Stimulated activated CD4-positive, alpha-beta T cell treated with anti-CD3 and anti-CD28 coated beads, Interleukin-4, amount 100 ng/mL, for 1 hour (primary cell): Measurements from ENCODE around the gene GET4.
A peak's percentile ranks its signal among the peaks of the same experiment; 100 is the strongest.
"Not testable (repeated sequence)": the region's sequence is repeated elsewhere in the genome, so short reads cannot be mapped to it uniquely, and the experiment has no call there.

Experiments
- DNase-seq: peaks from one replicate; pipeline ENCODE4 v3.0.0-alpha.2; 2020

Gene GET4

DNA sequence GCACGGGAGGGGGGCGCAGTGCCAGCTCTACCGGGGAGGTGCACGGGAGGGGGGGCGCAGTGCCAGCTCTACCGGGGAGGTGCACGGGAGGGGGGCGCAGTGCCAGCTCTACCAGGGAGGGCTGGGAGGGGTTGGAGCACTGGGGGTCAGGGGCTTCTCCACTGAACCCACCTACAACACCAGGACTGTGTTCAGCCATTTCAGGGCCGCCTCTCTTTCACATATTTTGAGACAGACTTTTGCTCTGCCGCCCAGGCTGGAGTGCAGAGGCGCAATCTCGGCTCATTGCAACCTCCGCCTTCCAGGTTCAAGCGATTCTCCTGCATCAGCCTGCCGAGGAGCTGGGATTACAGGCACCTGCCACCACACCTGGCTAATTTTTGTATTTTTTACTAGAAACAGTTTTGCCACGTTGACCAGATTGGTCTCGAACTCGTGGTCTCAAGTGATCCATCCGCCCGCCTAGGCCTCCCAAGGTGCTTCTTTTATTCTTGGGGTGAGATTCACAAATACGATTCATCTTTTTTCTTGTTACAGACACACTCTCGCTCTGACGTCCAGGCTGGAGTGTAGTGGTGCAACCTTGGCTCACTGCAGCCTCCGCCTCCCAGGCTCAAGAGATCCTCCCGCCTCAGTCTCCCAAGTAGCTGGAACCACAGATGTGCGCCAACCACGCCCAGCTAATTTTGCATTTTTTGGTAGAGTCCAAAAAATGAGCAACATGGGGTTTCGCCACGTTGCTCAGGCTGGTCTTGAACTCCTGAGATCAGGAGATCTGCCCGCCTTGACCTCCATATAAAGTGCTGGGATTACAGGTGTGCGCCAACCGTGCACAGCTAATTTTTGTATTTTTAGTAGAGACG is 41.1 kb downstream of the GET4 start:
- no peak for DNase-seq

DNA sequence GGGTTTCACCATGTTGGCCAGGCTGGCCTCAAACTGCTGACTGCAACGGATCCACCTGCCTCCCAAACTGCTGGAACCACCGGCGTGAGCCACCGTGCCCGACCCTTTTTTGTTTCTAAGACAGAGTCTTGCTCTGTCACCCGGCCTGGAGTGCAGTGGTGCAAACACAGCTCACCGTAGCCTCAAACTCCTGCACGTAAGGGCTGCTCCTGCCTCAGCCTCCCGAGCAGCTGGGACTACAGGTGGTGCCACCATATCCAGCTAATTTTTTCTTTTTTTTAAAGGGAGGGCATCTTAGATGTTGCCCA is 41.7 kb downstream of the GET4 start:
- no peak for DNase-seq

DNA sequence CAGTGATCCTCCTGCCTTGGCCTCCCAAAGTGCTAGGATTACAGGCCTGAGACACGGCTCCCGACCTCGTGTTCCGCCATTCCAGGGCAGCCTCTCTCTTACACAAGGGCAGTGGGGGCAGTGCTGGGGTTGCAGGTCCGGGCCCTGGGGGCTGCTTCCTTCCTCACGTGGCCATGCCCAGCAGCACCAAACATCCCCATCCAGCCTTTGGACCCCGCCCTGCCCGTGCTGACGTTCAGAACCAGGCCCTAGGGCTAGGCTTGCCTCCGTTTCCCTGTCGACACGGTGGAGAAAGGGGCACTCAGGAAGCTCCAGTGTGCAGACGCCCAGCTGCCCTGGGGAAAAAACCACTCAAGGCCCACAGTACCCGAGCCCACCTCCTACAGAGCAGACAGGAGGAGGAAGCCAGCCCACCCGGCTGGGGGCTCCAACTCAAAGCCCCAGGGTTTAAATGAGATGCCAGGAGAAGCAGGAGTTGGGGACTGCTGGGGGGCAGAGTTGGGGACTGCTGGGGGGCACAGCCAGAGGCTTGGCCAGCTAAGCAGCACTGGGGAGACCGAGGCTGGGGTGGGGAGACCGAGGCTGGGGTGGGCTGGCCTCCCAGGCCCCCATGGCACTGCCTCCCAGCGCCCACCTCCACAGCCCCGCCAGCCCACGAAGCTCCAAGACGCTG is 42.2 kb downstream of the GET4 start:
- peak; percentile 1 for DNase-seq

DNA sequence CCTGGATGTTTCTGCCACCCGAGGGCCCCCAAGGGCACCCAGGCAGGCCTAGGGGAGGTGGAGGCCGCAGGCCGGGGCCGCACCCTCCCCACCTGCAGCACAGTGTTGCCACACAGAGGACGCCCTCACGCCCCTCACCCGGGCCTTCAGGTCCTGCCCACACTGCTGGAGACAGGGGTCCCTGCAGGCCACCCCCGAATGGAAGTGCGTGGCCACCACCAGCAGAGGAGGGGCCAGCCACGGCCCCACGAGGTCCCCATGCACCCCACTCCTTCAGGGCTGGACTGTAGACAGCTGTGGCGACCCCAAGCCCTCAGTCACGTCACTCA is 42.7 kb downstream of the GET4 start:
- no peak for DNase-seq

DNA sequence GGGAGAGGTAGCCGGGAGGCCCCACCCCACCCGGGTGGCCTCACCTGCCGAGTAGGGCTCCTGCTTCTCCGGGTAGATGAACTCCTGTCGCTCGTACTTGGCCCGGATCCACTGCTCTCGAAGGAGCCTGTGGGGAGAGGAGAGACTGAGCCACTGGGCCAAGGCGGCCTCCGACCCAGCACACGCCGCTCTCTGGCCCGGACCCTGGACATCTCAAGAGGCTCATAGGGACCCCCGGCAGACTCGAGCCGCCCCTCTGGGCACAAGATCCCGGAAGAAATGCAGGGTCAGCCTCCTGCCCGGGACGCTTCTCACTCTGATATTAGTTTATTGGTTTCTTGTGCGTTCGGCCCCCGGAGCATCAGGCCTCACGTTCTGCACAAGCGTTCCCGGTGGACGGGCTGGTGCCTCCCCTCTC is 43.6 kb downstream of the GET4 start:
- DNase-seq: peak; percentile 1

DNA sequence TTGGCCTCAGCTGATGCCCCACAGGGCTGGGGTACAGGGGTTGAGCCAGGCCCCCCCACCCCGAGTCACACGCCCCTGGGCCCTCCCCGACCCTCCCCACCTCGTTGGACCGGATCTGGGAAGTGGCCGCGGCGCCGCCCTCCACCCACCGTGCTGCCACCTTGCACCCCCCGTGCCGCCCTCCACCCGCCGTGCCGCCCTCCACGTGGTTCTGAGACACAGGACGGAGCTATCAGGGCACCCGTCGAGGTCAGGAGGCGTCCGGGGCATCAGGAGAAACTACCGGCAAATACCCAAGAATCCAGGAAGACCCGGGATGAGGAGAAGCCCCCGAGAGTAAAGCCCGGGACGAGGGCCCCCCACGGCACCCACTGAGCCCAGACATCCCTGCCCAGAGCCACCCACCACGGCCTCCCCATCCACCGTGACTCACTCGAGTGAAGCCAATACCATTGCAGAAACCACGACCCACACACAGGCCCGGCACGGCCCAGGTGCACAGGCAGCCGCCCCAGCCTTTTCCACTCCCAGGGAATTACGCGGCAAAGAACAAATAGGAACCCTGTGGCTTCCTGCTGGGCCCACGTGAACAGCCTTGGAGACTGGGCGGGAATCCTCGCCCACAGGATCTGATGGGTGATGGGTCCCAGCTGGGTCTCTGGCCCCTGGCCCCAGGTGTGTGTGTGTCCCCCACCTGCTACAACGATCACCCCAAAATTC is 44.2 kb downstream of the GET4 start:
- DNase-seq: peak; percentile 40

DNA sequence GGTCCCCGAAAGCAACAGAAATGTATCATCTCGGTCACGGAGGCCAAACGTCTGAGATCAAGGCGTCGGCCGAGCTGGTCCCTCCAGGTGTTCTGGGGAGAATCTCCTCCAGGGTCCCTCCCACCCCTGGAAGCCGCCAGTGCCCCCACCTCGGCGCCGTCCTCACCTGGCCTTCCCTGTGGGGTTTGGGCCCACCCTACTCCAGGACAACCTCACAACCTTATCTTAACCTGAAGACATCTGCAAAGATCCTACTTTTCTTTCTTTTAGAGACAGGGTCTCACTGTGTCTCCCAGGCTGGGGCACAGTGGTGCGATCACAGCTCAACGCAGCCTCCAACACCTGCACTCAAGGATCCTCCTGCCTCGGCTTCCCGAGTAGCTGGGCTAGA is 44.7 kb downstream of the GET4 start:
- DNase-seq: peak; percentile 1

DNA sequence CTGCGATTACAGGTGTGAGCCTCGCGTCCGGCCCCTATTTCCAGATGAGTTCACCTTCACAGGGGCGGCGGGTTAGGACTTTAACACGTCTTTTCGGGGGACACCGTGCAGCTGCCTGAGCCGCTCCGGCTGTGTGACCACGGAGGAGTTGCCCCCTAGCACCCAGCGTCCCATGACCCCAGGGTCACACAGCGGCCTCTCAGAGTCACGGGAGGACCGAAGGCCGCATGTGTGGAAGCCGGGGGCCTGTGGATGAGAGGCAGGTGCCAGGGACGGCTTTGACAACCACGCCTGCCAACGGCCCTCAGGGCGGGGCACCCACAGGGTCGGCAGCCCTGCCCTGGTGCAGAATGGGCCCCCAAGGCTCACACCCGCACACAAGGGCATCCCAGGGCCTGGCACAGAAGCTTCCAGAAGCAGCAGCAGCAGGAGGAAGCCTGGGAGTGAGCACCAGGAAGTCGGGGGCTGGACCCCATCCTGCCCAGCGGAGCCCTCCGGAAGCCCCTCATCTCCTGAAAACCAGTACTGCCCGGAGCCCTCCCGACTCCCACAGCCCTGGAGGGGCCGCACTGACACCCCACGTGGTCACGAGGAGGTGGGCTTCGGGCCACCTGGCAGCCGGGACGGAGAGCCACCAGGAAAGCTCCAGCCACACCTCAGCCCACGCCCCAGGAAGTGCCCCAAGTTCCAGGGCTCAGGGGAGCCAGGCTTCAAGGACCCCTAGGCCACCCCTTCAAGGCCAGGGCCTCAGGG is 45.4 kb downstream of the GET4 start:
- peak; percentile 10 for DNase-seq

DNA sequence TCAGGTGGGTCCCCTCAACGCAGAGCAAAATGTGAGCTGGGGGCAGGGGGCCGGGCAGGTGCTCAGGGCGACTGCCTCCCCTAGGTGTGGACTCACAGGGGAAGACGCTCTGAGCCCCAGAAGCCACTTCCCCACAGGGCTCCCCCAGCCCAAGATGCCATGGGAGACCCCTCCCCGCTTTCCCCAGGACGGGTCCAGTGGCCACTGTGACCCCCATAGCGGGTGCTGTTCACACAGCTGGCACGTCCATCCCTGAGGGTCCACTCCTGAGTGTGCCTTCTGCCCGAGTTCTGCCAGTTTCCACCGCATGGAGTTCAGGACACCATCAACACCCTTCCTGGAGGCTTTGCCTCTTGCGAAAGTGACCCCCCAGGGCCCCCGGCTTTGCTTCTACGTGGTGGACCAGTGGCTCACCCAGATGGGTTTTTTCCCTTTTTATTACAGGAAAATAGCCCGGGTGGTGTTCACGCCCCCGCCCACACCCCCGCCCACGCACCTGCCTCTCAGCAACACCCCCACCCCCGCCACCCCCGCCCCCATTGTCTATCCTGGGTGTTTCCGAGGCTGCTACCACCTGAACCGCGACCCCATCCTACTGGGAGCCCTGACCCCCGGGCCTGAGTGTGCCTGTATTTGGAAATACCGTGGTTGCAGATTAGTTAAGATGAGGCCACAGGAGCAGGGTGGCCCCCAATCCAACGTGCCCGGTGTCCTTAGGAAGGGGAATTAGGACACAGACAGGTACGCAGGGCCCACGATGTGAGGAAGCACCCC is 46.2 kb downstream of the GET4 start:
- peak; percentile 55 for DNase-seq

DNA sequence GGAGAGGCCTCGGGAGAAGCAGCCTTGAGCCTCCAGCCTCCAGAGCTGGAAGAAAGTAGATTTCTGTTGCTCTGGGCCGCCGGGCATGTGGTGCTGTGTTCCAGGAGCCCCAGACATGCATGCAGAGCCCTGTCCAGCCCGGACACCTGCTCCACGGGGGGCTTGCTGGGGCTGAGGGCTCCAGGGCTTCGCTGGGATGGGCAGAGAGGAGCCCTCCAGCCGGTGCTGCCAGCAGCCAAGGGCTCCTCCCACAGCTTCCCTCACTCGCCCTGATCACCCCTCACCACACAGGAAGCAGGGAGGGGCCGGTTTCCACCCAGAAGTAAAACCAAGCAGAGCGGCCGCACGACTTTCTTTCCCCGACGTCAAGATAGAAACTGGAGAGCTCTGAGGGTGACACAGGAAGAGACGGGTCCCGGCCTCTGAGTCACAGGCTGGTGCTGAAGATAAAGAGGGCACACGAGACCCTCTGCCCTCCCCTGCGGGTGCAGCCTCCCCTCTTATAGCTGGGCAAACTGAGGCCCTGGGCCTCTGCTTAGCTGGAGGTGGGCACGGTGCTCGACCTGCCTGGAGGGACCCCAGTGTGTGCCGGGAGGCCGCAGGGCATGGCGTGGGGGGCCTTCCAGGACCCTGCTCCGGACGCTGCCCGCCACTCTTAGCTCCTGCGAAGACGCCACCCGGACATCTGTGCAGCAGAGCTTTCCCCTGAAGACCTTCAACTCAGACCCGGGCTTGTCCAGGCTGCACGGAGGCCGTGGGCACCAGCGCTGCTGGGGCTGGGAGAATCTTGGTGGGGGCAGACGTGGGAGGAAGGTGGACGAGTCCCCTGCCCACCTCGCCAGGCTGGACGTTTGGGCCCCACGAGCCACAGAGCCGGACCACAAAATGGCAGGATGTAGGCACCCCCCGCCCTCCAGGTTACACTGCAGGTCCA is 47.0 kb downstream of the GET4 start:
- DNase-seq: peak; percentile 89

DNA sequence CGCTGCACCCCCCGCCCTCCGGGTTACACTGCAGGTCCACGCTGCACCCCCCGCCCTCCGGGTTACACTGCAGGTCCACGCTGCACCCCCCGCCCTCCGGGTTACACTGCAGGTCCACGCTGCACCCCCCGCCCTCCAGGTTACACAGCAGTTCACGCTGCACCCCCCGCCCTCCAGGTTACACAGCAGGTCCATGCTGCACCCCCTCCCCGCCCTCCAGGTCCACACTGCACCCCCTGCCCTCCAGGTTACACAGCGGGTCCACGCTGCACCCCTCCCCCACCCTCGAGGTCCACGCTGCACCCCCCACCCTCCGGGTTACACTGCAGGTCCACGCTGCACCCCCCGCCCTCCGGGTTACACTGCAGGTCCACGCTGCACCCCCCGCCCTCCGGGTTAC is 47.7 kb downstream of the GET4 start:
- not testable (repeated sequence) for DNase-seq

DNA sequence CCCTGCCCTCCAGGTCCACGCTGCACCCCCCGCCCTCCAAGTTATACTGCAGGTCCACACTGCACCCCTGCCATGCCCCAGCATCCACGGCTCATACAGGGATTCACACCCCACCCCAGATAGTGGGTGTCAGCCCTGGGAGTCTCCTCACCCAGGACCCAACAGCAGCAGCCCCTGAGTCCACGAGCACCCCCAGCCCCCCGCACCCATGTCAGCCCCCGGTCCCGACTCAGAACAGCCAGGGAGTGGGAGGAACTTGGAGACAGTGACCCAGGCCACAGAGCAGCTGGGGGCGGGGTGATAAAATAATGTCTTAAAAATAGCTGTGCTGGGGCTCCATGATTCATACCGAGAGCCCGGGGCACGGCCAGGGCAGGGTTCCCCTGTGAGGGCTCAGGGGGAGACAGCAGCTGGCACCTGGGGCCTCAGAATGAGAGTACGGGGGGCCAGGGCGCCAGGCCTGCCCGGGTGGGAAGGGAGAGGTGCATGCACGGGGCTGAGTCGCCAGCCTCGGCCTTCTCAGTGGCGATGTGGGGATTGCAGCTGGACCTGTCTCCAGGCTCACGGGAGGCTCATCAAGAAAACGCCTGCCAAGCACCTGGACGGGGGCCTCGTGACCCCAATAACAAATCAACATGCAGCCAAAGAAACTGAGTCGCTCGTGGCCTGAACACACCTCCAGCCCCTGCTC is 48.3 kb downstream of the GET4 start:
- peak; percentile 56 for DNase-seq

DNA sequence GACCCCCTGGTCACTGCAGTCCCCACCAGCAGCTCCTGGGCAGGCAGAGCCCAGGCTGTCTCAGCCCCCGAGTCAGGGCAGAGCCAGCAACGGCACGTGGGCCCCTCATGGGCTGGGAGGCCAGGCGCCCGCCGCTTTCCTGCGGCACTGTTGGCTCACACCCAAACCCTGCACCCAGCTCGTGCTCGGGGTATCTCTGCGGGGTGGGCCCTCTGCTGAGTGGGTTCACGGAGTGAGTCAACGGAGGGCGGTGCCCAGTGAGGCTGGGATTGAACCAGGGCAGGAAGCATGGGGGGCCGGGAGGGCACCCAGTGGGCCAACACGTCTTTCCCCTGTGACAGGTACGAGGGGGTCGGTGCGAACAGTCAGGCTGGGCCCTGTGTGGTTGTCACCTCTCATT is 49.2 kb downstream of the GET4 start:
- DNase-seq: no peak

DNA sequence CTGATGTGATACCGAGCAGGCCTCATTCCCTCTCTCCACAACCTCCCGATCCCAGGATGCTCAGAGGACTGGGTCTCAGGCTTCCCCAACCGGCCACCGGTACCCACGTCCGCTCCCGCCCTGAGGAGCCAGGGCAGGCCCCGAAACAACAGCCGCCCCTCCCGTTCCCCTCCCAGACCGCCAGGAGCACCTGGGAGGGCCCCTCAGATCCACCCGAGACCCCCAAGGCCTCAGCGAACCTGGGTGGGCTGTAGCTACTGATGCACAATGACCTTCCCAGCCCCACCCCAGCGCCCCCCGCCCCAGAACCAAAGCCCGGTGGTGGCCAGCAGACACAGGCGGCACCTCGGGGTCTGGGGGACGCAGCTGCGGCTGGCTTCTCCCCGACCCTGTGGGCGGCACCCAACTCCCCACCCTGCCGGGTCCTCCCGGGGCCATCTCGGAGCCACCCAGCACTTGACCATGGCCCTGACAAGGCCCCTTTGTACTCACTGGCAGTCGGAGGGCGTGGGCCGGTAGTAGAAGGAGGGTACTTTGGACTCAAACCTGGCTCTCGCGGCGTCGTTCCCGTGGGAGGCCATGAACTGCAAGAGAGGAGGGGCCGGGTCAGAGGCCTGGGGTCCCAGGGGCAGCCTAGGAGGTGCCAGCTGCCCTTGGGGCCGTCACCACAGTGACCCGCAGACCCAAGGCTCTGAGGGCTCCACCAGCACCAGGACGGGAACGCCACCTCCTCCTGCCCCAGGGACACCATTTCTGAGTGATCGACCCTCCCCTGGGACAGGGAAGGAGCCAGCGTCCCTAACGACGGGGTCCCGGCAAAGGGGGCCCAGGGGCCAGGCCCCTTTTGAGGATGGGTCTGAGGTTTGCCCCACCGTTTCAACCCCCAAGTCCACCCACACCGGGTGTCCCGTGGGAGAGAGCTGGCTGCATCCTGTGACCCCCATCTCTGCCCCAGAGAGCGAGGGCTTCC is 50.0 kb downstream of the GET4 start:
- DNase-seq: peak; percentile 2

DNA sequence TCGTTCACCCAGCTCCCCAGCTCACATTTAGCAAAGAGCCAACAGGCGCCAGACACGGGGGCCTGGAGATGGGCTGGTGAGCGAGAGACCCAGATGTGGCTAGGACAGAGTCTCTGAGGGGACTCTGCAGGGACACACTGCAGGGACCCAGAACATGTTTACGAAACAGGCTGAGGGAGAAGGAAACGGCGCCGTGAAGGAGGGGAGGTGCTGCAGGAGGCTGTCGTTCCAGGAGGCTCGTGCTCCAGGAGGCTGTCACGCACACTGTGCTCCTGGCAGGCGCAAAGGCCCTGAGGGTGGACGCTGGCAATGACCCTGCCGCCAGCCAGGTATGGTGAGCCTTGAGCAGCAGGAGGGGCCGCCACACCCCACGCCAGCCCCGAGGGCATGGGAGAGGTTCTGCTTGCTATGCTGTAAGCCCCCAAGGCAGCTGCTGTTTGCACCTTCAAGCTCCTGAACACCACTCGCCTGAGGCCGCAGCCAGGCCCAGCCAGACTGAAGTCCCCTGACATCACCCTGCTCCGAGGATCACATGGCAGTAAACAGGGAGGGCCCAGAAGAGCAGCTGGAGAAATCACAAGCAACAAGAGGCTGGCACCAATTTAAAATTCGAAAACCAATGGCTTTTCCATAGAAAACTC is 50.8 kb downstream of the GET4 start:
- DNase-seq: peak; percentile 4

DNA sequence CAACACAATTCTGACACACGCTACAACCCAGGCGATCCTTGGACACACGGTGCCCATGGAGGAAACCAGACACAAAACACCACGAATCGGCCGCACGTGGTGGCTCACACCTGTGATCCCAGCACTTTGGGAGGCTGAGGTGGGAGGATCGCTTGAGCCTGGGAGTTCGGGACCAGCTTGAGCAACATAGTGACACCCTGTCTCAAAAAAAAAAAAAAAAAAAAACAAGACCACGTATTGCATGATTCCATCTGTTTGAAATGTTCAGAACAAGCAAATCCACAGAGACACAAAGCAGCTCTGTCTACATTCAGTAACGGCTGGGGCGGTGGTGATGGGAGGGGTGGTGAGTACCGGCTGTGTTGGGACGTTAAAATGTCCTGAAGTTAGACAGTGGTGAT is 53.0 kb downstream of the GET4 start:
- DNase-seq: peak; percentile 1

DNA sequence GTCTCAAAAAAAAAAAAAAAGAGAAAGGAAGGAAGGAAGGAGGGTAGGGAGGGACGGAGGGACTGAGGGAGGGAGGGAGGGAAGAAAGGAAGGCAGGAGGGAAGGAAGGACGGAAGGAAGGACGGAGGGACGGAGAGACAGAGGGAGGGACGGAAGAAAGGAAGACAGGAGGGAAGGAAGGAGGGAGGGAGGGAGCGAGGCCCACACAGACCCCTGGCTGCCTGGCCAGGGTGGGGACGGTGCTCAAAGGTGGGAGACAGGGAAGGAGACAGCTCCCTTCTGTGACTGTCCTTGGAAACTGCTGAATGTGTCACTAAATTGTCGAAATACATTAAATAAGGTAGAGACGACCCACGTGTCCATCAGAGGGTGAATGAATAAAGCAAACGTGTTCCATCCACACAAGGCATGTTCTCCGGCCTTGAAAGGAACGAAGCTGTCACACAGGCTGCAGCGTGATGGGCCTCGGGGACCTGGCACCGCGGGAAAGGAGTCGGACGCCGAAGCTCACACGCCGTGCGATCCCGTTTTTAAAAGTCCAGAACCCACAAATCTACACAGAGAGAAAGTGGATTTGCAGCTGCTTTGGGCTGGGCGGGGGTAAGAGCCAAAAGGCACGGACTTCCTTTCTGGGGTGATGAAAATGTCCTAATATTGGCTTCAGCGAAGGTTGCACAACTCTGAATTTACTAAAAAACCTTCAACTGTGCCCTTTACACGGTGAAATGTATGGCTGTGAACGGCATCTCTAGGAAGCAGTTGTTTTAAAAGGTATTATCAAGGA is 54.8 kb downstream of the GET4 start:
- DNase-seq: no peak
